Medulla oblongata (tissue), 1 donor: ENCODE data around the gene YAF2.

ENCODE experiments used
- DNase-seq: peaks from one replicate; pipeline ENCODE4 v3.0.0-alpha.2; 2015; ENCODE audit errors: extremely low spot score

The YAF2 gene, protein sequence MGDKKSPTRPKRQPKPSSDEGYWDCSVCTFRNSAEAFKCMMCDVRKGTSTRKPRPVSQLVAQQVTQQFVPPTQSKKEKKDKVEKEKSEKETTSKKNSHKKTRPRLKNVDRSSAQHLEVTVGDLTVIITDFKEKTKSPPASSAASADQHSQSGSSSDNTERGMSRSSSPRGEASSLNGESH

DNA sequence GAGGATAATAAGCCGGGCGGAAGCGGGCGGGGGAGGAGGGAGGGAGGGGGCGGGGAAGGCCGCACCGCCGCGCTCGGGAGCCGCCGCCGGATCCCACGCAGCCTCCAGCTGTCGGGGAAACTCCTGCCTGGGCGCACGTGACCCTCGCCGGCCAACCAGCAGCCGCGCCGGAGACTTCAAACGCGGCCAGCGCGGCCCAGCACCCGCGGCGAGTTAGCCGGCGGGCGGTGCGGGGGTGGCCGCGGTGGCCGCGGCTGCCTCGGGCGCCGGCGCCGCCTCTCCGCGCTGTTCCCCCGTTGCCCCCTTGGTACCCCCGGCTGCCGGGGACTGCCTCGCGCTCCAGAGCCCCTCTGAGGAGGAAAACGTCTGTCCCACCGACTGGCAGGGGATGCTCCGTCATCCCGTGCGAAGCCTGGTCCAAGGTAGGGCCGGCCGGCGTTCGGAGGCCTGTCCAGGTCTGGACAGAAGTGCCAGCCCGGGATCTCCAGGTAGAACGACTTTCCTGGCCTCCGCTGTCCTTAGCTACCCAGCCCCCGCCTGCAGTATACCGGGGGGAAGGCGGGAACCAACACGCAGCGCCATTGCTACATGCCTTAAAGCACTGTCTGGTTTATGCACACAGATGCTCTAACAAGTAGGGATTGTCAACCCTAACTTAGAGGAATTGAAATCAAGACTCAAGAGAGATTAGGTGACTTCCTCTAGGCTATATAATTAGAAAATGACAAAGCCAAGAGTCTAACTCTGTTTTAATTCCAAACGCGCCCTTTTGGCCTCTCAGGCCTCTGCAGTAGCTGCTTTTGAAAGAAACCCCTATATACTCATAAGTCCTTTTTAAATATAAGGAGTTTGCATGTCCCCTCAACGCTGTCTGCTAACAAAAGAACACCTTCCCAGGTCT is at the start of gene YAF2:
Gene YAF2 (minus strand): TSS at position 9 of the 901 bp plus-strand sequence. CDS start 68 bp downstream, outside the sequence.
- peak; percentile 89 for DNase-seq

DNA sequence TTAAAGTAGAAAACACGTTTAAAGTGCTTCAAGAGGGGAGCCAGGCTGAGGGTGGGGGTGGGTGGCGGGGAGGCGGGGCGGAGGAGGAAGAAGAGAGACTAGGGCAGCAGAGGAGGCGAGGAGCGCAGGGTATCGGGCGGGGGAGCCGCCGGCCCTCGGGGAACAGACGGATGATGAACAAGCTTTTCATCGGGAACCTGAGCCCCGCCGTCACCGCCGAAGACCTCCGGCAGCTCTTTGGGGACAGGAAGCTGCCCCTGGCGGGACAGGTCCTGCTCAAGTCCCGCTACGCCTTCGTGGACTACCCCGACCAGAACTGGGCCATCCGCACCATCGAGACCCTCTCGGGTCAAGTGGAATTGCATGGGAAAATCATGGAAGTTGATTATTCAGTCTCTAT is 48.7 kb upstream of the YAF2 start:
- DNase-seq = no peak

DNA sequence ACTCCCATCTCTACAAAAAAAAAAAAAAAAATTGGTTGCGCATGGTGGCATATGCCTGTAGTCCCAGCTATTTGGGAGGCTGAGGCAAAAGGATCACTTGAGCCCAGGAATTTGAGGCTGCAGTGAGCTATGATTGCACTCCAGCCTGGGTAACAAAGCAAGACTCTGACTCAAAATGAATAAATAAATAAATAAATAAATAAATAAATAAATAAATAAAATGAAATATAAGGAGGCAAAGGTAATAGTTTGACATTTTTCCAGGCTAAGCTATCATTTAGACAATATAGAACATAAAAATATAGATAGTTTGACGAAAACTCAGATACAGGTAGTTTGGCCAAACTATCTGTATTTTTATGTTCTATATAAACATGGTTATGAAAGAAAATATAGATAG is 47.4 kb upstream of the YAF2 start:
- DNase-seq = no peak

DNA sequence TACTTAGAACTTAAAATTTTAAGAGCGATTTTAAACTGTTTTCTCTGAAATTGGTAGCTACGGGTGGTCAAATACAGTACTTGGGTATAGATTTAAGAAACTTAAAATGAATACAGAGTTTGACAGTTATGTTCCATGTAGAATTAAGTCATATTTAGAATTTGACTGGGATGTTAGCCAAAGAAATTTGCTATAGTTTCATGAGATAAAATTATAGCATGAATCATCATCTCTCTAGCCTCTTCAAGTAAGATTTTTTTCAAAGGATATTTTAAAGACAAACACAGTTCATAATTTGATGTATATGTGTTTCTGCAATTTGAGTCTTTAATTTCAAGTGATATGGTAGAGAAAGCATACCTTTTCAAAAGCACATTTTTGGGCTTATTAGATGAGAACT is 46.8 kb upstream of the YAF2 start:
- DNase-seq = no peak

DNA sequence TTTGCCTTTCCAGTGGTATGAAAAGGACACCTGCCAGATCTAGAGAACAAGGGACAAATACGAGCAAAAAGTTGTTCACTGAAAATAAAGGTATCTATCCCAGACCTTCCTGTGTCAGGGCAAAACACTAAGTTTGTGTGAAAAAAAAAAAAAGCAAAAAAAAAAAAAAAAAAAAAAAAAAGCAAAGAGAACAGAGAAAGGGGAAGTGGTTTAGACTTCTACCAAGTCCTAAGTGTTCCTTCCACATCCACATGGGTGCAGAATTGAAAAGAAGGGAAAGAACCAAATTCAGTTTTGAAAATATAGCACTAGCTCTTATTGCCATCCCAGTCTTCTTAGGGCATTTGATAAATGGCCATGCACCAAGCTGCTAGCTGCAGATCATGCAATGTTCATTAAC is 46.1 kb upstream of the YAF2 start:
- DNase-seq = peak; percentile 4

DNA sequence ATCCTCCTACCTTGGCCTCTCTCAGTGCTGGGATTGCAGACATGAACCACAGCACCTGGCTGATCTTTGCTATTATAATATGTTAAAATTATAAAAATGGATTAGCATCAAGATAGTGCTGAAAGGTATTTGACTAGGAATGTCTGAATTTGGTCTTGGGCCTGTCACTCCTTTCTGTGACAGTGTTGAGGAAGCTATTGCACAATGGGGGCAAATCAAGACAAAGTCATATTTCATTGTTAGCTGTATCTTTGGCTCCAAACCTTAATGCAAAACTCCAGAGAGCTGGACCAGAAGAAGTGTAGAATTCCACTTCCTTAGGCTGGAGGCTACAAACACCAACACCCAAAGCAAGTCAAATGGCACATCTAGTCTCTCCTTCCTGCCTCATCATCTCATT is 45.7 kb upstream of the YAF2 start:
- DNase-seq = no peak

DNA sequence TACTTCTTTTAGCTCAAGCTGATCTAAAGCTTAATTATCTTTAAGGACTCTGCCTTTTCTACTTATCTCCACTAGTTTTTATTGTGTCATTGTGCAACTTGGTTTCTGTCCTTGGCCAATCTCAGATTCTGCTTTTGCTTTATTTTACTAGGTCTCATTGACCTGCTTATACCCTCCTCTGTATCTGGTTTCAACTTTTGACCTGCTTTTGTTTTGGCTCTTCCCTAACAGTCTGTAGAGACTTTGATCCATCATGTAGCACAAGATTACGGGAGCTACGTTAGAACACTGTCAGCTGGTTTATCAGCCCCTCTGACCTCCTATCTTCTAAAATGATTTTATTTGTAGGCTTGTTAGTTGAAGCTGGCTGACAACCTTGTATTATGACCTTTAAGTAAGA is 44.2 kb upstream of the YAF2 start:
- DNase-seq = no peak

DNA sequence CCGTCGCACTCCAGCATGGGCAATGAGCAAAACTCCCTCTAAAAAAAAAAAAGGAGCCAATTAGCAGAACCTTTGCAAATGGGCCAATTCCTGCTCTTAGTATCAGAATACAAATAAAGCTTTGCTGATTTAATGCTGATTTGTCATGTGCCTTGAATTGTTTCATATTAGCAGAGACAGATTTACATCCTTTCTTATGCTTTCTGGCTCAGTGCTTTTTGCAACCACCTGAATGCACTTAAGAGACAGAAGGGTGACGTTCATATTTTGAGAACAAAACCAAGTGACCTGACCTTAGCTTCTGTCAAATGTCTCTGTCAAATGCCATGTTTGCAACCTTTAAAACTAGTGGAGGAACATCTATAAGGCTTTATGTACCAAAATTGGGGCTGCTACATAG is 43.8 kb upstream of the YAF2 start:
- no peak for DNase-seq

DNA sequence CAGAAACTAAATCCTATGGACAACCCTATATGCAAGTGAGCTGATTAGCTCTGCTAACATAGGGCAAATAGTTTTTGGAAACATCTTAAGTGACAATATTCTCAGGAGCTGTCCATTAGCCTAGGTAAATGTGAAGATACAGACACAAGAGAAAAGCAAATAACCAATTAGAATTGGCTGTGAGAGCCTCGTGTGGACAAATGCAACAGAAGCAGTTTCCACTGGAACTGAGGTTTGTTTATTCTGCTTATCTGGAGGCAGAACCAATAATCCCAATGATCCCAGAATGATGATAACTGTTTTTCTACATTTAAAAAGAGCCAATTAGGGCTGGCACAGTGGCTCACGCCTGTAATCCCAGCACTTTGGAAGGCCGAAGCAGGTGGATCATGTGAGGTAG is 43.2 kb upstream of the YAF2 start:
- DNase-seq = no peak

DNA sequence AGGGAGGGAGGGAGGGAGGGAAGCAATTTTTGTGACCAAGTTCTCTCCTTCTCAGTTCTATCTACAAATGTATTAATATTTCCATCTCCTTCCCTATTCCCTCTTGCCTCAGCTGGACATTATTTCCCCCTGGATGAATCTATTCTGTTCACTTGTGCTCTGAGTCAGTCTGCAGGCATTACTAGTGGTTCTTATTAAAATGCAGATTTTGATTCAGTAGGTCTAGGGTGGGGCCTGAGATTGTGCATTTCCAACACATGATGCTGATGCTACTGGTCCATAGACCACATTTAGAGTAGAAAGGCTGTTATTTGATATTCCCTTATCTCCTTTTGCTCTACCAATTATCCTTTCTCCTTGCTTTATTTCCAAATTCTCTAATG is 40.1 kb upstream of the YAF2 start:
- no peak for DNase-seq

DNA sequence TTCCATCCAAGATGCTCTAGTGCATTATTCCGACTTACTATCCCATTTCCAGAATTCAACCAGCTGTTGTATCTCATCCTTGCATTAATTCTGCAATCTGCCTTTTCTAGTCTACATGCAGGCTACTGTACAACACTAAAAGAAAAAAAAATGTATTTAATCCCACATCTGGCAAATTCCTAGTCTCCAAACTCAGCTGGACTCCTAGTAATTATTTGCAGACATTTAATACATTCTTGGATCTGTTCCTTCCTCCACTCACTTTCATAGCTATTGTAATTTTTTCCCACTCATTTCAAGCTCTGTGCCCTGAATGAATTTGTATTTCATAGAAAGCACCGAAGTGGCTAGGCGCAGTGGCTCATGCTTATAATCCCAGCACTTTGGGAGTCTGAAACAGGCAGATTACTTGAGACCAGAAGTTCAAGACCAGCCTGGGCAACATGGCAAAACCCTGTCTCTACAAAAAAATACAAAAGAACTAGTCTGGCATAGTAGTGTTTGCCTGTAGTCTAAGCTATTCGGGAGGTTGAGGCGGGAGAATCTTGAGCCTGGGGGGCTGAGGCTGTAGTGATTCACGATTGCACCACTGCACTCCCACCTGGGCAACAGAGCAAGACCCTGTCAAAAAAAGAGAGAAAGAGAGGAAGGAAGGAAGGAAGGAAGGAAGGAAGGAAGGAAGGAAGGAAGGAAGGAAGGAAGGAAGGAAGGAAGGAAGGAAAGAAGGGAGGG is 39.5 kb upstream of the YAF2 start:
- DNase-seq = no peak

DNA sequence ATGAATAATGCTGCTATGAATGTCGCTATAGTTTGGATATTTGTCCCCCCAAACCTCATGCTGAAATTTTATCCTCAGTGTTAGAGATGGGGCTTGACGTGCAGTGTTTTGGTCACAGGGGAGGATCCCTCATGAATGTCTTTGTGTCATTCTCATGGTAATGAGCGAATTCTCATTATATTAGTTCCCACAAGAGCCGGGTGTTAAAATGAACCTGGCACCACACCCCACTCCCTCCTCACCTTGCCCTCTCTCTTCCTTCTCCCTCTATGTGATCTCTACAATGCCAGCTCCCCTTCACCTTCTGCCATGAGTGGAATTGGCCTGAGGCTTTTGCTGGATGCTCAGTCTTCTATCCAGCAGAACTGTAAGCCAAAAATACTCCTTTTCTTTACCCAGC is 37.5 kb upstream of the YAF2 start:
- no peak for DNase-seq

DNA sequence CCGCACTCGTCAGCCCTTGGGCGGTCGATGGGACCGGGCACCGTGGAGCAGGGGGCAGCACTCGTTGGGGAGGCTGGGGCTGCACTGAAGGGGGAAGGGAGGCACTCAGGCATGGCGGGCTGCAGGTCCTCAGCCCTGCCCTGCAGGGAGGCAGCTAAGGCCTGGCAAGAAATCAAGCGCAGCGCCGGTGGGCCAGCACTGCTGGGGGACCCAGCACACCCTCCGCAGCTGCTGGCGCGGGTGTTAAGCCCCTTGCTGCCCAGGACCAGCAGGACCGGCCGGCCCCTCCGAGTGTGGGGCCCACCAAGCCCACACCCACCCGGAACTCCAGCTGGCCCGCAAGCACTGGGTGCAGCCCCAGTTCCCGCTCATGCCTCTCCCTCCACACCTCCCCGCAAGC is 35.7 kb upstream of the YAF2 start:
- DNase-seq = no peak

DNA sequence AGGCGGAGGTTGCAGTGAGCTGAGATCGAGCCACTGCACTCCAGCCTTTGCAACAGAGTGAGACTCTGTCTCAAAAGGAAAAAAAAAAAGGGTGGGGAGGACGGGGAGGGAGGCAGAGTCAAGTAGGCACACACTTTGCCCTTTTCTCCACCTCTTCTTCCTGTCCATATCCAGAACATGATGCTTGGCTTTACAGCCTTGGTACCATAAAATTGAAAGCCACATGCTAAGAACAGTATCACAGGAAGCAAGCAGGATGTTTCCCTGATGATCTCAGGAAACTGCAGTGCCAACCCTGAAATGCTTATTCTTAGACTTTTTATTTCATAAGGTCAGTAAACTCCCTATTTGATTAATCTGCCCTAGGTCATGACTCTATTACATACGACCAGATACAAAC is 32.5 kb upstream of the YAF2 start:
- DNase-seq = no peak

DNA sequence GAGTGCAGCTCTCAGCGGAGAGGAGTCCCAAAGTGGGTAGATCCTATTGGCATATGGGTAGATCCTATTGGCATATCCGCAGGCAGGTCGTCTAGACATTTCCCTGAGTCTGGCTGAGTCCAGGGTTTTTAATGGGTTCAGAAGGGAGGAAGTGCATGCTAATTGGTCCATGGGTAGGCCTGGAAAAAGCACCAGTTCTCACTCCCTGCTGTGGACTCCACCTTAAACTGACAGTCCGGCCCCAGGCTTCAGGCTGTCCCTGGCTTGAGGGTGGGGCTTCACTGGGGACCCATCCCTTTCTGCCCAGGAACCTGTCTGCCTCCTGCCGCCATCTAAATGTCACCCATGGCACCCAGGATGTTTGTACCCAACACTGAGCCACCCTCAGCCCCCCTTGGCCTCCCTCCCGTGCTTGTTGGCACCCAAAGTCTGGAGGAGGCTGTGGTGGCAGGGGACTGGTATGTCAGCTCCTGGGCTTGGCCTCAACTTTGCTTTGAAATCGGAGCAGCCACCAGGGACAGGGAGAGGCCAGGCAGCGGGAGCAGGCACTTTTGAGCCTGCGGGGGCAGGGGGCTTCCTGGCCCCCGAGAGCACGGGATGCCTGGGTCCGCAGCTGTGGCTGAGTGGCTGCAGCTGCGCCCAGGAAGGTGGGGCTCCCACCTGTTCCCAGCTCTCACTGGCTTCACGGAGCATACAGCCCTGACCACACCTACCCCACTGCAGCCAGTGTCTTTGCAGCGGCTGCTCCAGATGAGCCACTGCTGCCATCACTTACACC is 29.6 kb upstream of the YAF2 start:
- DNase-seq = no peak

DNA sequence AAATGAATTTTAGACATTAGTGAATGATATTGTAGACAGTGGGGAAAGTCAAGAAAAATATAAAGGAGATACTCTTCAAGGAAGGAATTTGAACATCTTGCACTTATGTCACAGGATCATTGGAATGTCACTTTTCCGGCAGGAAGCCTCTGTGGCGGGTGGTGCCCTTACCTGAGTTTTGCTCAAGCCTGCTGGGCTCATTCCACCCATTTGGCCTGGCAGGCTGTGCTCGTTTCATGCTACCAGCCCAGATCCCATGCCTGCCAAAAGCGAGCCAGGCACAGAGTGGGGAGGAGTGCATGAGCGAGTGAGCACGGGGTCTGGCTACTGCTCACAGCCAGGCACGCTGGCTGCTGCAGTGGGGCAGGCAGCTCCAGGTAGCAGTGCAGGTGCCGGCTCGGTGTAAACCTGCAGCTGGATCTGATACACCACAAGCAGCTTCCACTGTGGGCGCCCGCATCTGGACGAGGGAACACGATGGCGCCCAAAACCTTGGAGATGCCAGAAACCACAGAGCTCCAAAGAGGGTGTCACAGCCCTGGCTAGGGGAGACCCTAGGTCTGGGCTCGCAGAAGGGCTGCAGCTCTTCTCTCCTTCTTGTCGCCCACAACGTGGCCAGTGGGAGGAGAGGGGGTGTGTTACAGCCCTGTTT is 28.7 kb upstream of the YAF2 start:
- DNase-seq = no peak

DNA sequence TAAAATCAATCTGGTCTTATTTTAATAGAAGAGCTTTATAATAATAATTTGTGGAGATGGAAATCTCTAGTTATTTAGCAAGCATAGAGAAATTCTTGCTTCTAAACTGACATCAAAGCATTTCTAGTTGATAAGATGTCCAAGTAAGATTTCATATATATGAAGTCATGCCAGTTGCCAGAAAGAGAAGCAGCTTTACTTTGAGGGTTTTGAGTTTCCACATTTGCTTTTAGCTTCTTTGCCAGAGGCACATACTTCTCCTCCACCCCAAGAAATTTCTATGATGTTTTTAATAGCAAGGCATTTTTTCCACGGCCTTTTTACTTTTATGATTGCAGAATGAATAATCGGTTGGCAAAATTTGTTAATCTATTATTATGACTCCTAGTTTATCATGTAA is 24.2 kb upstream of the YAF2 start:
- DNase-seq = no peak

DNA sequence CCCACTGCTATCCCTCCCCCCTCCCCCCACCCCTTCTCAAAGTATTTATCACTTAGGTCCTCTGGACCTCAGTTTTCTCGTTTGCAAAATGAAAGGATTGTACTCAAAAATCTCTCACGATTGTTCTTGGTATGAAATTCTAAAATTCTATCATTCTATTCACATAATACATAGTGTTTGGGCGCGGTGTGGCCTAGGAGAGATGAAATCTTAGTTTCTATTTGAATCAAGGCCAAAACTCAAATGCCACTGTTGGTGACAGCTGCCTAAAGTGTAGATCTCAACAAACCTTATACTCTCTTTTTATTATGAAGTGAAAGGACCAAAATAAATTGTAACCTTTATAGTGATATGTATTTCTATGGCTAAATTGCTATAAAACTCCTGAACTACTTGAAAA is 23.7 kb upstream of the YAF2 start:
- no peak for DNase-seq

DNA sequence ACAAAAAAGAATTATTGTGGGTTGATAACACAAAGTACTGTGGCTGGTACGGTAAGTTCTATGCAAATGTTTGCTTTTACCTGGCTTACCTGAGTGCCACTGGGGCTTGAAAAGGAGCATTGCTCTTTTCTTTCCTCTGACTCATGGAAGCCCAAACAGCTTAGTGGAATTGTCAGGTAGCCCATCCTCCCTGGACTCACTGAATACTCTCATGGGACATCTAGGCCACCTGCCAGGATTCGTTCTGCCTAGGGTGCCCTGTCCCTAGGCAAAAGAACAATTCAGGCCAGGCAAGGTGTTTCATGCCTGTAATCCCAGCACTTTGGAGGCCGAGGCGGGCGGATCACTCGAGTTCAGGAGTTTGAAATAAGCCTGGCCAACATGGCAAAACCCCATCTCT is 22.5 kb upstream of the YAF2 start:
- no peak for DNase-seq

DNA sequence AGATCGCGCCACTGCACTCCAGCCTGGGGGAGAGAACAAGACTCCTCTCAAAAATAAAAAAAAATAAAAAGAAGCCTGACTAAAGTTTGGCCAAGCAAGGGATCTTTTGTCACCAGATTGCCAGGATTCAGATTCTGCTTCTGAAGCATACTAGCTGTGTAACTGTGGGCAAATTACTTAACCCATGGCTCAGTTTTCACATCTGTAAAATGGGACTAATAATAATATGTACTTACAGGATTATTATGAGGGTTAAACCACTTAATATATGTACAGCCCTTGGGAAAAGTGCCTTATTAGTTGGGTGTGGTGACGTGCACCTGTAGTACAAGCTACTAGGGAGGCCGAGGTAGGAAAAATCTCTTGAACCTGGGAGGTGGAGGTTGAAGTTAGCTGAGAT is 21.7 kb upstream of the YAF2 start:
- no peak for DNase-seq

DNA sequence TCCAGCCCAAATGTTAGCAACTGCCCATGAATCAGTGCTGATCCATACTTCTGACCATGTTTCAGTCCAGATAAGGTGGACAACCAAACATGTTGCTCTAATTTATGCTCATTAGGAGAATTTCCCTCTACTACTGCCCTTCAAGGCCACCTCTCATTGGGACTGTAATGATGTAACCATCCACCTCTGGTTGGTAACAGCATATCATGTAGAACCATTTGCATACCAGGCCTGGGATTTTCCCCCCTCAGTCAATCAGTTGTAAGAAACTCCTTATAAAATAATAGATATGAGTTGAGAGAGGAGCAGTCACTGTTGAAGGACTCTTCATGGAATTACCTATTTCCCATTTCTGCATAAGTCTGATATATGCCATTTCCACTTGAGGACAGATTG is 17.8 kb upstream of the YAF2 start:
- DNase-seq = no peak
